GM18873 (cell line): ENCODE data around the gene THADA.

Source experiments
- ATAC-seq: cut with Tn5 transposase; IDR thresholded peaks from one replicate; pipeline ENCODE4 v1.9.1; 2021; ENCODE audit warnings: mild to moderate bottlenecking, moderate library complexity, moderate number of reproducible peaks; ENCODE audit not compliant: unreplicated experiment, low FRiP score

THADA gene

DNA sequence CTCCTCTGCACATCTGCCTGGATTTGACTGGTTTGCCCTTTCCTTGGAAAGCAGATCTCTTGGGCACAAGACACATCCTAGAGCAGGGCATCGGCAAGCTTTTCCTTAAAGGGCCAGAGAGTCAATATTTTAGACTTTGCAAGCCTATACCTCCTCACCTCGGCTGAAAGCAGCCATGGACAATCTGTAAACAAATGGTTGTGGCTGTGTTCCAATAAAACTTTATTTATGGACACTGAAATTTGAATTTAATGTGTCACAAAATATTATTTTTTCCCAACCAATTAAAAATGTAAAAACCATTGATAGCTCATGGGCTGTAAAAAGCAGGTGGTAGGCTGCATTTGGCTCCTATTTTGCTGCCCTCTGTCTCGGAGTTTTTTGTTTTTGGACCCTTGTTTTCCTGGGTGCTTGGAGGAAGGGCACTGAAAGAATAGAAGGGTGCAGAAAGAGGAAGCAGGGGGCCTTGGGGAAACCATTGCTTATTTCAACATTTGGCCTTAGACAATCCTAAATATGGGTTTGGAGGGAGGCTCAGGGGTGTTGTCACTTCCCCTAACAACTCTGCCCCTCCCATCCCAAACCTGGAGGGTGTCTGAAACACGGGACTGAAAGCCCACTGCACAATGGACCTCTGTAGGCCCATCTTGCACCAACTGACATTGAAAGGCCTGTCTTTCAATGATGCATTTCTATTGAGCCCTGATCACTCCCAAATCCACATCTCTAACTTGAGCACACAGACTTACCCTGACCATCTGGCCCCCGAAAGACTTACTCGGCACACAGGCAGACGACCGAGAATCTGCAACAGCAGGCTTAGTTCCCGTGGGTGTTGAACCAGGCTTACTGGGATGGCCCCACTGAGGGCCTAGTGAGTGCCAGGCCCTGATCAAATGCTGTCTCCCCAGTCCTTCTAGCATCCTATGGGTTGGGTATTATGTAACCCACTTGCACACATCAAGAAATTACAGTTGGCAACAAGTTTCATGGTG, 362.3 kb downstream of the THADA start:
- no peak for ATAC-seq

- ATAC-seq = no peak
Observed at GRCh38 chr2:43230951-43231827, 364.6 kb downstream of the THADA start.

DNA sequence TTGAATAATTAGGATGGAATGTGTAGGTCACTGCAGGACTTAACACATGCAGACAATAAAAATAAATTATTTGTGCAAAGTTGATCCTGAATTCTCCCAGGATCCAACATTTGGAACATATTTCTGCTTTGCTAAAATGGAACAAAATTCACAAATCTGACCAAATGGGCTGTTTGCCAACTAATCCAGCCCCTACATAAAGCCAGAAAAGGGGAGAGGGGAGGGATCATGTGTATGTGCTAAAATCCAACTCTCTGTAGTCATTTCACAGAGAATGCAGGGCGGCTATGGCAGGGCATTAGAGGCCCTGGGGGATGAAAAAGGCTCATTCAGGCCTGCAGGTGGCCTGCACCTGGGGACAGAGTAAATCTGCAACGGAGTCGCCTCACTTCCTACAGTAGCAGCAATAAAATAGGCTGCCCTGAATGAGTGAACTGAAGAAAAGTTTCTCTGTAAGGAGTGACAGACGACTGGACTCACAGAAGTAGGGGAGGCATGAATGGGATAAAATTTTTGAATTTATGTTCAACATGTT, 365.4 kb downstream of the THADA start:
- ATAC-seq = no peak

DNA sequence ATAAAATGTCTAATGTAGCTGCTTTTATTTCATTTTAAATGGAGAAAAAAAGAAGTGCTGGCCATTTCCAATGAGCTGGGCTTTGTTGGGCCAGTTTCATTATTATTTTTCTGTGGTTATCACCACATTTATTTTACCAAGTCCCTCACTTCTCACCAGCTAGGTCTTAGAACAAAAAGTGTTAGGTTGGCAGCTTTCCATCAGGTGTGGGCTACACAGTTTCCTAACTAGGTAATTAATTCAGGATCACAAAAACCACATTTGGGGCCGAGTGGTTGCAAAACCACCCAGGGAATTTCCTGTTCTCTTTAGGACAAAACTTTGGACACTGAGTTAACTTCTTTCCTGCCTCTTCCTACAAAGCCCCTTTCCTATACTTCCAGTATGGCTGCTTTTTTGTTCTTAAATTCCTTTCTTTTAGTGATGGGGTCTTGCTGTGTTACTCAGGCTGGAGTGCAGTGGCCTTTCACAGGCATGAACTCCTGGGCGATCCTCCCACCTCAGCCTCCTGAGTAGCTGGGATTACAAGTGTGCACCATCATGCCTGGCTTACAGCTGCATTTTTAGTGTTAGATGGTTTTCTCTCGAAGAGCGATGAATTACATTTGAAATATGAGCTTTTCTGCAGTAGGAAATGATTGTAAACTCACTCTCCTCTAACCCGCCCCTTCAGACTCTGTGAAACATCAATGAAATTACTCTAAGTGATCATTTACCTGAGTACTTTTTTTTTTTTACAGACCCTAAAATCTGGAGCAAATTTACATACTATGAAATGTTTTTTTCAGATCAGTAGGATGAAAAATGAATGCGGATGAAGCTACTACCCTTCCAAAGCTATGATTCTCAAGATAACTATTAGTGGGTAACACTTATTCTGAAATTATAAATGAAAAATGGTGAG, 366.8 kb downstream of the THADA start:
- ATAC-seq = no peak

DNA sequence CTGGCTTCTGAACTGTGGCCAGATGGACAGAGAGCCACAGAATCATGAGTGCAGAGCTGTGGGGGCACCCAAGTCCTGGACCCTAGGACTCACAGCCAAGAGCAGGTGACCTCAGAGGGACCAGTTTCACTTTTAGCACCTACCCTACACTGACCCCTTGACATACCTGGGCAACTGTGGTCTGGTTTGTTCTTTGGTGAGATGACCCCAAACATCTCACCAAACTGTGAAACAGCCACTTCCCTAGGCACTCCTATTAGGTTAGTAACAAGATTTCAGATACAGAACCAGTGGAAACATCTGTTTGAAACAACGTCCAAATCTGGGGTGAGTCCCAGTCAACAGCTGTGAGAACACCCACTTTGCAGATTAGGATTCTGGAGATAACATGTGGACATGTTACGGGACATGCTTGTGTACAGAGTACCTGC, 367.5 kb downstream of the THADA start:
- no peak for ATAC-seq

DNA sequence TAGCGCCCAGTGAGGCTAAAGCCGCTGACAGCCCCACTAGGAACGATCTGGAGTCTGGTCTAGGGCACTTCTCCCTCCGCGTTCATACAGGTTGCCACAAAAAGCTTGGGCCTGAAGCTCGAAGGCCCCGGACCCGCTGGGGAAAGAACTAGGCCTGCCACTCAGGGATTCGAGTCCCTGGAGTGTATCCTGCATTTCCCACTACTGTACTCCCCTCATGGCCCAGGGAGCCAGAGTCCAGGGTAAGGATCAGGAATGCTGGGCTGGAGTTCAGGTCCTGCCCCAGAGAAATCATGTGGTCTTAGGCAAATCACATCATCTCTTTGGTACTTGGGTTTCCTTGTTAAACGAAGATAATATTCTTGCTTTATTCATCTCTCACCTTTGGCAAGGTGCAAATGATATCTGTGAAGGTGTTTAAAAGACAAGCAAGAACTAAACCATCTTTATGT, 368.0 kb downstream of the THADA start:
- ATAC-seq = no peak

DNA sequence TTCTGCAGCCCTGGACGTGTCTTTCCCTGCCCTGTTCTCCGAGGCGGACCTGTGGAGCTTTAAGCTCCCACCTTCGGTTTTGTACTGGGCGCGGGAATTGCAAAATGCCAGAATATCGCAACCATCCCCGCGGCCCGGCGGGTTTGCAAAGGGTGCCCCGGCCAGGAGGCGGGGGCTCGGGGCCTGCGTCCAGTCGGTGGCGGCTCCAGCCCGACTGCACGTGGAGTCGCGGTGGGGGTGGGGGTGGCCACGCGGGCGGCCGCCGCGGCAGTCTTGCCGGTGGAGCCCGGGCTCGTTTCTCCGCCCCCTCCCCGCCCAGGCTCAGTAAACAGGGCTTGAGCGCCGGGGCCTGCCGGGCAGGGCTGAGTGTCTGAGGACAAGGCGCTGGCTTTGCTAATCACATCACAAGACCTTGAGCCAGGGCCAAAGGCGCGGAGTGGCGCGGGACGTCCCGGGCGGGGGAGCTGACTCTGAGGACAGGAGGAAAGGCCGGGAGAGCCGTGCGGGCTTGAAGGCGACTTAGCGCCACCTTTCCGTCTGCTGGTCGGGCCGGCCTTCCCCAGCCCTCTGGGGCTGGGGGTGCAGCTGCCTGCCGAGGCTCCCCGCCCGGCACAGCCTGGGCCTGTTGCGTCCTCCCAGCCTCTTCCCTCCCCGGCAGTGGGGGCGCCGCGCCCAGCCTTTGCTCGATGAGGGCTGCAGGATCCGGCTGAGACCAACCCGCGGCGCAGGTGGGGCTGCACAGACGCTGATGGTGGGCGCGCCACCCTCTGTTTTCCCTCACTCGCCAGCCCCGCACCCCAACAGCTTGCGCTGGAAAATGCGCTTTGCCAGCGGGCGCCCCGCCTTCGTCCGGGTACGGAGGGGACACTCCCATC, 368.6 kb downstream of the THADA start:
- ATAC-seq = peak; percentile 6

- ATAC-seq = peak; percentile 32
Observed at GRCh38 chr2:43226558-43226954, 369.3 kb downstream of the THADA start, which contains the start of gene ZFP36L2. TSS of gene ZFP36L2 (minus strand) at chr2:43226606. CDS start at chr2:43226315, 291 bp downstream.

DNA sequence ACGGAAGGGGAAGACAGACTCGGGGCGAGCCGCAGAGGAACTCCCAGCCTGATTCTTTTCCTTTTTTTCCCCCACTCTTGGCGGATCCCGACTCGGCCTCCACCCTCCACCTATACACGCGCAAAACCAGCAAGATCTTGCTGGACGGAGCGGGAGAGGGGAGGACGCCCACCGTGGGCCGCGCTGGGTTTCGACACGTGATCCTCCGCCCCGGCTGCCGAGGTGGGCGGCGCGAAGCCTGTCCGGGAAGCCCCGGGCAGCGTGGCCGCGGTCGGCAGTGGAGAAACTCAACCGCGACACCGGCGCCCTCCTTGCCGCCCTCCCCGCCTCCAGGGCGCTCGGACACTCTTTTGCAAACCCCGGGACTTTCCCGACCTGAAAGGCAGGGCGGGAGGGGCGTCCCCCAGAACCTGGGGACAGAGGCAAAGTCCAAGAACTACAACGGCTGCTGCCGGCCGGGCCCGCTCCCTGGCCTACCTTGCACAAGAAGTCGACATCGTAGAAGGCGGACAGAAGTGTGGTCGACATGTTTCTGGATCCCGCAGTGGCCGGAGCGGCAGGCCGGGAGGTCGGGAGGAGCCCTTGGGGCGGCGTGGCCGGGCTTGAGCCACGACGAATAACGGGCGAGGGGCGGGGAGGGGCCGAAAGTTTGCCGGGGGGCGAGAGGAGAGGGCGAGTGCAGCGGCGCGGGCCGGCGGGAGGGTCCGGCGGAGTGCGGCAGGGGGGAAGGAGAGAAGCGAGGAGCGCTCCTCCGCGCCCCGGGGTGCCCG, 369.9 kb downstream of the THADA start:
- ATAC-seq = peak; percentile 39

DNA sequence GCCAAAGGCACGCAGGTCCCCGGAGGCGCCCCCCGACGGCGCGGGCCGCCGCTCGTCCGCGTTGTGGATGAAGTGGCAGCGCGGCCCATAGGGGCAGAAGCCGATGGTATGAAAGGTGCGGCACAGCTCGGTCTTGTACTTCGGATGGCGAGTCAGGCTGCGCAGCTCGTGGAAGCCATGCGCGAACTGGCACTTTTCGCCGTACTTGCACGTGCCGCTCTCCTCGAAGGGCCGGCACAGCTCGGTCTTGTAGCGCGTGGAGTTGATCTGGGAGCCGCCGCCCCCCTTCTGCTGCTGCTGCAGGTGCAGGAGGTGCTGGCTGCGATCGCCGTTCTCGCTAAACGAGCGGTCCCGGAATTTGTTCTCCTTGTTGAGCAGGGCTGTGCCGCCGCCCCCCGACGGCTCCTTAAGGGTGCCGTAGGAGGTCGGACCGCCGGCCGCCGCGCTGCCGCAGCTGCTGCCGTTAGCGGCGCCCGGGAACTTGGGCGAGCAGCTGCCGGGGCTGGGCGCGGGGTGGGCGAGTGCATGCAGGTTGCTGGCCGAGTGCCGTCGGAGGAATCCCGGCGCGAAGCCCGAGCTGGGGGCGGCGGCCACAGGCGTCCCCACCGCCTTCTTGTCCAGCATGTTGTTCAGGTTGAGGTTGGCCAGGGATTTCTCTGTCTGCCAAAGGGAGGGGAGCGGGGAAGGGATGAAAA, 370.6 kb downstream of the THADA start:
- peak; percentile 1 for ATAC-seq

- no peak for ATAC-seq
Observed at GRCh38 chr2:43224571-43225092, 371.2 kb downstream of the THADA start.

- no peak for ATAC-seq
Observed at GRCh38 chr2:43224131-43224570, 371.7 kb downstream of the THADA start.

GRCh38 chr2:43223521-43224001, 372.3 kb downstream of the THADA start:
- no peak for ATAC-seq

GRCh38 chr2:43222475-43223309, 373.1 kb downstream of the THADA start:
- ATAC-seq = no peak

GRCh38 chr2:43221763-43222474, 373.9 kb downstream of the THADA start:
- ATAC-seq = no peak
